ENCODE measurements around the gene HRNR.
A peak's percentile ranks its signal among the peaks of the same experiment; 100 is the strongest.

HRNR gene

GRCh38 chr1:152198982-152199381, 25.0 kb downstream of the HRNR start:
- FAIRE-seq (no peak), DNase-seq (ENCODE audit: insufficient read length, low spot score) (no peak)
- no peak for TF ChIP-seq POLR2A (IDR thresholded peaks at IDR 0.05; ENCODE audit: low read depth, low read length)

- DNase-seq (ENCODE audit: insufficient read length, low spot score) = no peak
- no peak for TF ChIP-seq POLR2A (IDR thresholded peaks at IDR 0.05; ENCODE audit: low read depth, low read length)
- no peak for FAIRE-seq
These were observed 26.5 kb downstream of the HRNR start for GRCh38 chr1:152197361-152197941.

GRCh38 chr1:152191711-152192110, 32.3 kb downstream of the HRNR start:
- no peak for TF ChIP-seq POLR2A (IDR thresholded peaks at IDR 0.05; ENCODE audit: low read depth, low read length)
- no peak for DNase-seq (ENCODE audit: insufficient read length, low spot score)
- no peak for FAIRE-seq

- TF ChIP-seq POLR2A (IDR thresholded peaks at IDR 0.05; ENCODE audit: low read depth, low read length) = no peak
- DNase-seq (ENCODE audit: insufficient read length, low spot score) (no peak), FAIRE-seq (no peak)
These were observed 32.7 kb downstream of the HRNR start for GRCh38 chr1:152191260-152191659.

- FAIRE-seq (no peak), DNase-seq (ENCODE audit: insufficient read length, low spot score) (no peak)
- TF ChIP-seq POLR2A (IDR thresholded peaks at IDR 0.05; ENCODE audit: low read depth, low read length) = no peak
These were observed 33.4 kb downstream of the HRNR start for GRCh38 chr1:152190589-152190988.

GRCh38 chr1:152189657-152190442, 34.1 kb downstream of the HRNR start:
- no peak for FAIRE-seq

GRCh38 chr1:152188673-152189591, 35.1 kb downstream of the HRNR start:
- no peak for TF ChIP-seq POLR2A (IDR thresholded peaks at IDR 0.05; ENCODE audit: low read depth, low read length)
- FAIRE-seq = no peak
- peak; percentile 19 for DNase-seq (ENCODE audit: insufficient read length, low spot score)

More at GRCh38 chr1:152189657-152190442, 34.1 kb downstream of the HRNR start:
- TF ChIP-seq POLR2A (IDR thresholded peaks at IDR 0.05; ENCODE audit: low read depth, low read length) = no peak
- peak; percentile 18 for DNase-seq (ENCODE audit: insufficient read length, low spot score)

DNA sequence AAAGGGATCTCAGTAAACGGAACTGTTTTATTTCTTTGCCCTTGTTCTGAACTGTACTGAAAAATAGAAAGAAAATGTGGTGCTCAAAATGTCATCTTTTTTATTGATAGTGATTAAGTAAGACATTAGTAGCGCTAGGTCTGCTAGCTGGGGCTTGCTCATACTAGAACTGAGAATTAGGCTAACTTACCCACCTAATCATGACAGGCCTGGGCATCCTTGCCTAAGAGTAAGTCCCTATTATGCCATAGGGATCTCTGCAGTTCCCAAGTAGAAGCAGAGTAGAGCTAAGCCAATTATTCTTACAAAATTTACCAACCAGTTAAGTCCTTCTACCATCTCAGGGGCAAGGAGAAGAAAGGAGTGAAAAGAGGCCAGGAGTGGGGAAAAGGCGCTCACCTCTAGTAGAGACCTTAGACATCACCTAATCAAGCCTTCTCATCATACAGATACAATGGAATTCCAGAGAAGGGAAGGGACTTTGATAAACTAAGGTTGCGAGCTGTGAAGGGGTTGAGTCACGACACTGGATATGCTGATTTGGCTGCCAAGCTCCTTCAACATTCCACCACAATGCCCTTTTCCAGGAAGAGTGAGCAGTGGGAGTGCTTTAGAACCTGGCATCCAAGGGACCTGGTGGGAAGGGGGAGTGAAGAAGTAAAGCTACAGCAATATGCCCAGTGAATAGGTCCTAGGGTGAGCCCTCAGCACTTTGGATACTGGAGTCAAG, 37.3 kb downstream of the HRNR start:
- FAIRE-seq (no peak), DNase-seq (ENCODE audit: insufficient read length, low spot score) (no peak)

GRCh38 chr1:152185544-152186391, 38.2 kb downstream of the HRNR start:
- DNase-seq (ENCODE audit: insufficient read length, low spot score) = peak; percentile 30
- TF ChIP-seq POLR2A (IDR thresholded peaks at IDR 0.05; ENCODE audit: low read depth, low read length) = no peak
- no peak for FAIRE-seq

More for the DNA sequence above, 37.3 kb downstream of the HRNR start:
- TF ChIP-seq POLR2A (IDR thresholded peaks at IDR 0.05; ENCODE audit: low read depth, low read length) = no peak

GRCh38 chr1:152182944-152183361, 41.0 kb downstream of the HRNR start:
- DNase-seq (ENCODE audit: insufficient read length, low spot score) (peak; percentile 45), FAIRE-seq (no peak)
- TF ChIP-seq POLR2A (IDR thresholded peaks at IDR 0.05; ENCODE audit: low read depth, low read length) = no peak

DNA sequence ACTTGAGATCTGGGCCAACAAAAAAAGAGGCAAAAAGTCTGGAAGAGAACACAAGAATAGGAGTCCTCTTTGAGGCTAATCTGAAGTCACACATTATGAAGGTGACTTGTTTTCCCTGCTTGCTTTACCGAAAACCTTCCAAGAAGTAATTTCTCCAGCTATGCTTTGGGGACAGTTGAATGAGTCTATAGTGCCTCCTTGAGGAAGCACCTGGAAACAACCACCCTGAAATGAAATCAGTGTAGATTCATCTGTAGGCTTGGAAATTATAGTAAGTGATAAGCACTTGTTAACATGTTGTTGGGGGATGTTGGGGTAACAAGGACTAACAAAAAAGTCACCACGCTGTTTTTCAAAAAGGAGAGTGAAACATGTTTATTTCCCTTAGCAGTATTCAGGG, 41.6 kb downstream of the HRNR start:
- no peak for DNase-seq (ENCODE audit: insufficient read length, low spot score)
- no peak for FAIRE-seq
- no peak for TF ChIP-seq POLR2A (IDR thresholded peaks at IDR 0.05; ENCODE audit: low read depth, low read length)

GRCh38 chr1:152179566-152179965, 44.4 kb downstream of the HRNR start:
- FAIRE-seq (no peak), DNase-seq (ENCODE audit: insufficient read length, low spot score) (no peak)
- TF ChIP-seq POLR2A (IDR thresholded peaks at IDR 0.05; ENCODE audit: low read depth, low read length) = no peak

Measured in H54 (cell line).